ENCODE data around the gene OTX1.
"Not testable (repeated sequence)": the region's sequence is repeated elsewhere in the genome, so short reads cannot be mapped to it uniquely, and the experiment has no call there.

Gene OTX1

GRCh38 chr2:63071664-63072063 is 21.0 kb downstream of the OTX1 start:
- Histone ChIP-seq H3K79me2 (no peaks in the 10 kb centered on the region), H2AFZ (no peak overlapping the region), H3K27ac (no peak overlapping the region), H3K27me3 (ENCODE audit: control insufficient read depth, insufficient read depth, low read length) (no peaks in the 10 kb centered on the region), H3K4me3 (ENCODE audit: low read depth, low read length) (no peak overlapping the region), H3K4me2 (ENCODE audit: low read length) (no peak overlapping the region), H3K9ac (no peak overlapping the region), H3K4me1 (no peaks in the 10 kb centered on the region), H3K9me3 (ENCODE audit: control insufficient read depth, low read length) (no peaks in the 10 kb centered on the region), H3K36me3 (ENCODE audit: control insufficient read depth, insufficient read depth, low read length) (no peaks in the 10 kb centered on the region)
- no peak for TF ChIP-seq CTCF (IDR thresholded peaks at IDR 0.05)

- Histone ChIP-seq H3K79me2 (no peaks in the 10 kb centered on the region), H3K36me3 (ENCODE audit: control insufficient read depth, insufficient read depth, low read length) (no peaks in the 10 kb centered on the region), H3K9ac (no peak overlapping the region), H3K27me3 (ENCODE audit: control insufficient read depth, insufficient read depth, low read length) (no peaks in the 10 kb centered on the region), H3K9me3 (ENCODE audit: control insufficient read depth, low read length) (no peaks in the 10 kb centered on the region), H3K4me2 (ENCODE audit: low read length) (no peak overlapping the region), H3K27ac (no peak overlapping the region), H2AFZ (no peak overlapping the region), H3K4me3 (ENCODE audit: low read depth, low read length) (no peak overlapping the region), H3K4me1 (no peaks in the 10 kb centered on the region)
- no peak for TF ChIP-seq CTCF (IDR thresholded peaks at IDR 0.05)
Observed at GRCh38 chr2:63073994-63074393, 23.4 kb downstream of the OTX1 start.

- not testable (repeated sequence) for H2AFZ ChIP-seq; H3K4me3 ChIP-seq (ENCODE audit: low read depth, low read length); H3K4me1 ChIP-seq; H3K4me2 ChIP-seq (ENCODE audit: low read length); H3K27ac ChIP-seq; H3K9ac ChIP-seq; H3K79me2 ChIP-seq; H3K9me3 ChIP-seq (ENCODE audit: control insufficient read depth, low read length); H3K36me3 ChIP-seq (ENCODE audit: control insufficient read depth, insufficient read depth, low read length); H3K27me3 ChIP-seq (ENCODE audit: control insufficient read depth, insufficient read depth, low read length)
Observed at GRCh38 chr2:63074399-63074798, 23.8 kb downstream of the OTX1 start.

GRCh38 chr2:63078852-63079606 is 28.4 kb downstream of the OTX1 start:
- Histone ChIP-seq H3K9me3 (ENCODE audit: control insufficient read depth, low read length) (no peaks in the 10 kb centered on the region), H3K4me1 (no peaks in the 10 kb centered on the region), H3K4me3 (ENCODE audit: low read depth, low read length) (no peak overlapping the region), H3K79me2 (no peaks in the 10 kb centered on the region), H3K9ac (no peak overlapping the region), H3K27me3 (ENCODE audit: control insufficient read depth, insufficient read depth, low read length) (no peaks in the 10 kb centered on the region), H3K36me3 (ENCODE audit: control insufficient read depth, insufficient read depth, low read length) (no peaks in the 10 kb centered on the region), H3K27ac (no peak overlapping the region), H2AFZ (no peak overlapping the region), H3K4me2 (ENCODE audit: low read length) (no peak overlapping the region)
- no peak for TF ChIP-seq CTCF (IDR thresholded peaks at IDR 0.05)

- Histone ChIP-seq H3K4me3 (ENCODE audit: low read depth, low read length) (no peak overlapping the region), H3K27ac (no peak overlapping the region), H3K9ac (no peak overlapping the region), H3K27me3 (ENCODE audit: control insufficient read depth, insufficient read depth, low read length) (no peaks in the 10 kb centered on the region), H3K4me2 (ENCODE audit: low read length) (no peak overlapping the region), H2AFZ (no peak overlapping the region), H3K9me3 (ENCODE audit: control insufficient read depth, low read length) (no peaks in the 10 kb centered on the region), H3K79me2 (no peaks in the 10 kb centered on the region), H3K4me1 (no peaks in the 10 kb centered on the region), H3K36me3 (ENCODE audit: control insufficient read depth, insufficient read depth, low read length) (no peaks in the 10 kb centered on the region)
- TF ChIP-seq CTCF (IDR thresholded peaks at IDR 0.05): no peak
Observed at GRCh38 chr2:63081404-63081803, 30.8 kb downstream of the OTX1 start.

Data from parathyroid adenoma (tissue), 2 donors.